ENCODE measurements around the gene PCDHGA7. TPM values are rescaled to one million over a fixed set of nuclear protein-coding genes. Genes with fewer than 3 reads are reported as not detected.
"Not testable (repeated sequence)": the region's sequence is repeated elsewhere in the genome, so short reads cannot be mapped to it uniquely, and the experiment has no call there.

Gene PCDHGA7
- total RNA-seq, 4 donors from 2014 or later: 2.0 to 8.6 (median 3.2) TPM

- not testable (repeated sequence) for H3K27me3 ChIP-seq, H3K36me3 ChIP-seq, H3K4me1 ChIP-seq
- intact Hi-C loops (cut with DNase I; ENCODE audit: low total_unique reads) (loop anchor here (10.0 kb wide), 1 partner anchor 147 kb away; no protein-coding TSS in a partner anchor), in situ Hi-C loops (cut with MboI; ENCODE audit: low pct_ligation_motif_present in 1 of 4, low pct_unique_long_range_greater_than_20kb in 1 of 4, low sequenced_read_pairs in 3 of 4) (loop anchor here in 1 of 4 donors (10.0 kb wide), 1 partner anchor 137 kb away; no protein-coding TSS in a partner anchor)
- TF ChIP-seq CTCF (IDR thresholded peaks at IDR 0.05): peak; percentile 39 to 51 (median 43)
- DNase-seq: peak; percentile 58
- peak within 1 kb of the TSS in 3 of 4 donors; percentile 15 to 37 (median 15) for H3K4me3 ChIP-seq
- H3K9me3 ChIP-seq: peaks cover 56 to 96% of the 10 kb centered on the region in 2 donors
- 38 to 41% methylated on average over 16 to 47 of the region's 47 CpGs for WGBS, 2 donors (ENCODE audit: low coverage in 1 of 2)
- peak within 1 kb of the TSS in 1 of 4 donors; percentile 8 for H3K27ac ChIP-seq
Observed at GRCh38 chr5:141417494-141418172, 35.1 kb downstream of the PCDHGA7 start, which contains the start of gene PCDHGB7. TSS of gene PCDHGB7 (plus strand) at chr5:141417677. CDS start at chr5:141417860, 183 bp downstream.

GRCh38 chr5:141419074-141419880, 36.7 kb downstream of the PCDHGA7 start:
- TF ChIP-seq POLR2A (IDR thresholded peaks at IDR 0.05) (no peak), POLR2AphosphoS5 (IDR thresholded peaks at IDR 0.05) (no peak), CTCF (IDR thresholded peaks at IDR 0.05) (no peak), EP300 (IDR thresholded peaks at IDR 0.05; ENCODE audit: low read depth) (no peak)
- Histone ChIP-seq H3K4me1 (no peaks in the 10 kb centered on the region), H3K27me3 (peaks cover 4% of the 10 kb centered on the region), H3K27ac (no peak overlapping the region), H3K36me3 (no peaks in the 10 kb centered on the region), H3K9me3 (peaks cover 64 to 97% of the 10 kb centered on the region in 2 donors), H3K4me3 (no peak overlapping the region)
- WGBS, 2 donors (ENCODE audit: low coverage in 1 of 2): 72% methylated on average over 47 of the region's 74 CpGs; no CpG with 5 or more reads in 1 of the 2 donors
- intact Hi-C loops (cut with DNase I; ENCODE audit: low total_unique reads) (loop anchor here (10.0 kb wide), 1 partner anchor 146 kb away; no protein-coding TSS in a partner anchor), in situ Hi-C loops (cut with MboI; ENCODE audit: low pct_ligation_motif_present in 1 of 4, low pct_unique_long_range_greater_than_20kb in 1 of 4, low sequenced_read_pairs in 3 of 4) (loop anchor here in 1 of 4 donors (10.0 kb wide), 1 partner anchor 136 kb away; no protein-coding TSS in a partner anchor)
- DNase-seq: no peak

- H3K9me3 ChIP-seq: peaks cover 76 to 99% of the 10 kb centered on the region in 2 donors
- intact Hi-C loops (cut with DNase I; ENCODE audit: low total_unique reads): no loop called here
- peaks cover 4% of the 10 kb centered on the region for H3K27me3 ChIP-seq
- no peak within 1 kb of the TSS for H3K27ac ChIP-seq
- peak within 1 kb of the TSS in 2 of 4 donors; percentile 2 to 28 for H3K4me3 ChIP-seq
- peak in 2 of 5 experiments; percentile 18 to 20 for TF ChIP-seq CTCF (IDR thresholded peaks at IDR 0.05)
- TF ChIP-seq EP300 (IDR thresholded peaks at IDR 0.05; ENCODE audit: low read depth): no peak
- H3K4me1 ChIP-seq: no peaks in the 10 kb centered on the region
- DNase-seq: no peak
- 36 to 52% methylated on average over 9 to 42 of the region's 42 CpGs for WGBS, 2 donors (ENCODE audit: low coverage in 1 of 2)
- no peaks in the 10 kb centered on the region for H3K36me3 ChIP-seq
- in situ Hi-C loops (cut with MboI; ENCODE audit: low pct_ligation_motif_present in 1 of 4, low pct_unique_long_range_greater_than_20kb in 1 of 4, low sequenced_read_pairs in 3 of 4): no loop called here
Observed at GRCh38 chr5:141420855-141421488, 38.4 kb downstream of the PCDHGA7 start, which contains the start of gene PCDHGA11. TSS of gene PCDHGA11 (plus strand) at chr5:141421051. CDS start at chr5:141421228, 177 bp downstream.

- H3K4me1 ChIP-seq: no peaks in the 10 kb centered on the region
- H3K4me3 ChIP-seq: peak overlapping the region in 1 of 4 donors; percentile 28
- H3K9me3 ChIP-seq: peaks cover 75 to 99% of the 10 kb centered on the region in 2 donors
- H3K27me3 ChIP-seq: peaks cover 4% of the 10 kb centered on the region
- intact Hi-C loops (cut with DNase I; ENCODE audit: low total_unique reads) (no loop called here), in situ Hi-C loops (cut with MboI; ENCODE audit: low pct_ligation_motif_present in 1 of 4, low pct_unique_long_range_greater_than_20kb in 1 of 4, low sequenced_read_pairs in 3 of 4) (no loop called here)
- 16 to 31% methylated on average over 7 to 13 of the region's 13 CpGs for WGBS, 2 donors (ENCODE audit: low coverage in 1 of 2)
- no peak for TF ChIP-seq EP300 (IDR thresholded peaks at IDR 0.05; ENCODE audit: low read depth)
- TF ChIP-seq POLR2A (IDR thresholded peaks at IDR 0.05): no peak
- no peak for TF ChIP-seq POLR2AphosphoS5 (IDR thresholded peaks at IDR 0.05)
- TF ChIP-seq CTCF (IDR thresholded peaks at IDR 0.05): no peak
- no peak overlapping the region for H3K27ac ChIP-seq
- DNase-seq: no peak
- no peaks in the 10 kb centered on the region for H3K36me3 ChIP-seq
Observed at GRCh38 chr5:141421489-141421855, 38.9 kb downstream of the PCDHGA7 start.
